GM23338 (cell line): Measurements from ENCODE around the gene CTNNA1. TPM values are rescaled to one million over a fixed set of nuclear protein-coding genes. Genes with fewer than 3 reads are reported as not detected.

ENCODE experiments used
- ETS1 ChIP-seq: IDR thresholded peaks from 2 replicates; pipeline ENCODE4 v1.6.1; 2016; ENCODE audit warnings: antibody characterized with exemption
- EZH2 ChIP-seq: fragments of 200-600 bp; sonication (generic); IDR thresholded peaks from one replicate; pipeline ENCODE4 v1.8.0; 2017; ENCODE audit warnings: antibody characterized with exemption, mild to moderate bottlenecking, low read depth; ENCODE audit not compliant: unreplicated experiment
- EZH2phosphoT487 ChIP-seq: fragments of 200-600 bp; sonication (generic); IDR thresholded peaks from one replicate; pipeline ENCODE4 v1.8.1; 2018; ENCODE audit warnings: antibody characterized with exemption; ENCODE audit not compliant: unreplicated experiment
- NANOG ChIP-seq: IDR thresholded peaks from 2 replicates; pipeline ENCODE4 v1.6.1; 2016; ENCODE audit warnings: antibody characterized with exemption, borderline replicate concordance
- POLR2AphosphoS5 ChIP-seq: IDR thresholded peaks from 2 replicates; pipeline ENCODE4 v1.6.1; 2016; ENCODE audit warnings: antibody characterized with exemption, low read depth
- REST ChIP-seq: IDR thresholded peaks from one replicate; pipeline ENCODE4 v1.6.1; 2018; ENCODE audit warnings: antibody characterized with exemption; ENCODE audit not compliant: unreplicated experiment
- ZNF462 ChIP-seq: fragments of 250-450 bp; sonication (Bioruptor Pico); IDR thresholded peaks from 2 replicates; pipeline ENCODE4 v1.5.0; 2020; ENCODE audit warnings: mild to moderate bottlenecking, moderate library complexity
- polyA plus RNA-seq: library from polyadenylated mRNA; unstranded; fragments of >200 nt; fragmentation: Nextera tagmentation; extraction: Ambion mirVana; gene quantifications from 2 replicates; pipeline ENCODE4 v1.2.1, GENCODE V29; 2016
- total RNA-seq: library from RNA; depleted of rRNA; stranded (reverse); fragments of >200 nt; shearing (Covaris generic); gene quantifications from 2 replicates; pipeline ENCODE4 v1.2.3, GENCODE V29; 2014

CTNNA1 gene
- total and polyA plus RNA-seq, 2 experiments from 2014 or later = 111 to 348 TPM

- no peak for TF ChIP-seq ZNF462 (CRISPR knock-in tag)
- no peak for TF ChIP-seq EZH2
- no peak for TF ChIP-seq ETS1
- TF ChIP-seq EZH2phosphoT487 = no peak
- no peak for TF ChIP-seq POLR2AphosphoS5
- TF ChIP-seq REST = no peak
- TF ChIP-seq NANOG = no peak
These were observed 177.3 kb downstream of the CTNNA1 start (continued) for GRCh38 chr5:138930371-138931097.
